ENCODE data around the gene TCF12.

DNA sequence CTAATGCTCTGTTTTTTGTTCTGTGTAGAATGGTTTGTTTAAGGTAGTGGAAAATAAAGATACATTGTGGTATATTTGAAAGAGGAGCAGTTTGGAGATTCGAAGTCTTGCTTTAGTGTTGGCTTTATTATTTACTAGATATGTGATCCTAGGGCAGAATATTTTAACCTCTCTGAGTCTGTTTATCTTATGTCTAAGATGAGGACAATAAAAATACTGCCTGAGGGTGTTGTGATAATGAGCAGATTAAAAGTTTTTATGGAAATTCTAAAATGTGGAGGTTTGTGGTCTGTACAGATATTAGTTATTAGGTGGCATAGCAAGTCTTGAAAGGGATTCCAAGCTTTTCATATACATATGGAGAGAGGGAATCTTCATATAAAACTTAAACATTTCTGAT is 15.0 kb downstream of the TCF12 start:
- TF ChIP-seq, protein P1, sequence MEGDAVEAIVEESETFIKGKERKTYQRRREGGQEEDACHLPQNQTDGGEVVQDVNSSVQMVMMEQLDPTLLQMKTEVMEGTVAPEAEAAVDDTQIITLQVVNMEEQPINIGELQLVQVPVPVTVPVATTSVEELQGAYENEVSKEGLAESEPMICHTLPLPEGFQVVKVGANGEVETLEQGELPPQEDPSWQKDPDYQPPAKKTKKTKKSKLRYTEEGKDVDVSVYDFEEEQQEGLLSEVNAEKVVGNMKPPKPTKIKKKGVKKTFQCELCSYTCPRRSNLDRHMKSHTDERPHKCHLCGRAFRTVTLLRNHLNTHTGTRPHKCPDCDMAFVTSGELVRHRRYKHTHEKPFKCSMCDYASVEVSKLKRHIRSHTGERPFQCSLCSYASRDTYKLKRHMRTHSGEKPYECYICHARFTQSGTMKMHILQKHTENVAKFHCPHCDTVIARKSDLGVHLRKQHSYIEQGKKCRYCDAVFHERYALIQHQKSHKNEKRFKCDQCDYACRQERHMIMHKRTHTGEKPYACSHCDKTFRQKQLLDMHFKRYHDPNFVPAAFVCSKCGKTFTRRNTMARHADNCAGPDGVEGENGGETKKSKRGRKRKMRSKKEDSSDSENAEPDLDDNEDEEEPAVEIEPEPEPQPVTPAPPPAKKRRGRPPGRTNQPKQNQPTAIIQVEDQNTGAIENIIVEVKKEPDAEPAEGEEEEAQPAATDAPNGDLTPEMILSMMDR (IDR thresholded peaks at IDR 0.05) = no peak
- TF ChIP-seq, protein P2, sequence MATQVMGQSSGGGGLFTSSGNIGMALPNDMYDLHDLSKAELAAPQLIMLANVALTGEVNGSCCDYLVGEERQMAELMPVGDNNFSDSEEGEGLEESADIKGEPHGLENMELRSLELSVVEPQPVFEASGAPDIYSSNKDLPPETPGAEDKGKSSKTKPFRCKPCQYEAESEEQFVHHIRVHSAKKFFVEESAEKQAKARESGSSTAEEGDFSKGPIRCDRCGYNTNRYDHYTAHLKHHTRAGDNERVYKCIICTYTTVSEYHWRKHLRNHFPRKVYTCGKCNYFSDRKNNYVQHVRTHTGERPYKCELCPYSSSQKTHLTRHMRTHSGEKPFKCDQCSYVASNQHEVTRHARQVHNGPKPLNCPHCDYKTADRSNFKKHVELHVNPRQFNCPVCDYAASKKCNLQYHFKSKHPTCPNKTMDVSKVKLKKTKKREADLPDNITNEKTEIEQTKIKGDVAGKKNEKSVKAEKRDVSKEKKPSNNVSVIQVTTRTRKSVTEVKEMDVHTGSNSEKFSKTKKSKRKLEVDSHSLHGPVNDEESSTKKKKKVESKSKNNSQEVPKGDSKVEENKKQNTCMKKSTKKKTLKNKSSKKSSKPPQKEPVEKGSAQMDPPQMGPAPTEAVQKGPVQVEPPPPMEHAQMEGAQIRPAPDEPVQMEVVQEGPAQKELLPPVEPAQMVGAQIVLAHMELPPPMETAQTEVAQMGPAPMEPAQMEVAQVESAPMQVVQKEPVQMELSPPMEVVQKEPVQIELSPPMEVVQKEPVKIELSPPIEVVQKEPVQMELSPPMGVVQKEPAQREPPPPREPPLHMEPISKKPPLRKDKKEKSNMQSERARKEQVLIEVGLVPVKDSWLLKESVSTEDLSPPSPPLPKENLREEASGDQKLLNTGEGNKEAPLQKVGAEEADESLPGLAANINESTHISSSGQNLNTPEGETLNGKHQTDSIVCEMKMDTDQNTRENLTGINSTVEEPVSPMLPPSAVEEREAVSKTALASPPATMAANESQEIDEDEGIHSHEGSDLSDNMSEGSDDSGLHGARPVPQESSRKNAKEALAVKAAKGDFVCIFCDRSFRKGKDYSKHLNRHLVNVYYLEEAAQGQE (IDR thresholded peaks at IDR 0.05; ENCODE audit: insufficient read depth in 1 of 2, low read depth in 2 of 2, low read length in 1 of 2) = no peak
- no peak for TF ChIP-seq TCF7L2 (IDR thresholded peaks at IDR 0.05; ENCODE audit: low read depth, low read length)
- no peak for TF ChIP-seq SIN3A (IDR thresholded peaks at IDR 0.05; ENCODE audit: borderline replicate concordance, insufficient read depth, low read depth, low read length)
- TF ChIP-seq POLR2AphosphoS5 (IDR thresholded peaks at IDR 0.05; ENCODE audit: low read depth, low read length) = no peak
